Myometrial cell (primary cell): ENCODE measurements around the gene PRDM8. TPM values are rescaled to one million over a fixed set of nuclear protein-coding genes. Genes with fewer than 3 reads are reported as not detected.

ENCODE experiments used
- total RNA-seq: library from RNA; depleted of rRNA; stranded (reverse); fragments of >200 nt; gene quantifications from 2 replicates; pipeline ENCODE4 v1.2.3, GENCODE V29; 2015

Gene PRDM8
- 8.2 and 29.1 TPM in 2 replicates for total RNA-seq

DNA sequence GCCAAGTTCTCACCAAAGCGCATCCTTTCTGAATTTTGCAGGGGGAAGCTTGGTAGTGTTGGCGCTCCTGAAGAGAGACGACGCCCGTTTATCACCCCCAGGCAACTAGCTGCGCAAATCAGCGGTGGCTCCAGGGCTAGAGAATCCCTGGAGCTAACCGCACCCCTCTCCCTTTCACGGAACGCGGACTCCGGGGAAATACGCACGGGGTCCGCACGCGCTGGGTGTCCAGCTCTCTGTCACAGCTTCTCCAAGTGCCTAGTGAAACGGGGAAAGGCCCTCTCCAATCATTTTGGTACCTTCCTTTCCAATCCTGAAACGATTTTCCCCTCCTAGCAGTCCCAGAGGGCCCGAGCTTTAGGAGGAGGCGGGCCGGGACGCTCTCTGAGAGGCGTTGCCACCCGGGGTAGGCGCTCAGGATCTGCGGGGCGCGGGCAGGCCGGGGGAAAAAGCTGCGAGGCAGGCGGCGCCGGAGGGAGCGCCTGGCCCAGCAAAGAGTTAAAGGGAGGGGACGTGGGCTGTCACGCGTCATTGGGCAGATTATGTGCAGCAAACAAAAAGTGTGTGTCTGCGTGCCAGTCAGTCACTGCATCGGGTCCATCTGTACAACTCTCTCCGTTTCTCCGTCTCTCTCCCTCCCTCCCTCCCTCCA, at the start of gene PRDM8:
Gene PRDM8, plus strand, starts transcription at position 582 of the 652 bp plus-strand sequence. CDS start 2,578 bp downstream, outside the sequence.

Other genes with a start within 250 kb of the PRDM8 start
- 85.6 and 94.5 TPM in 2 replicates for gene ANTXR2, start 124.3 kb upstream of the PRDM8 start, total RNA-seq
- gene FGF5, start 69.2 kb downstream of the PRDM8 start, total RNA-seq, result 2.0 and 2.8 TPM in 2 replicates
- gene CFAP299, start 138.2 kb downstream of the PRDM8 start, total RNA-seq, result not detected in 2 replicates